A172 (cell line): ENCODE data around the gene SUN5. TPM values are rescaled to one million over a fixed set of nuclear protein-coding genes. Genes with fewer than 3 reads are reported as not detected.

Source experiments
- DNase-seq: peaks from one replicate; pipeline ENCODE4 v3.0.0-alpha.2; 2015; ENCODE audit warnings: low spot score
- total RNA-seq: library from RNA; depleted of rRNA; stranded (reverse); fragments of >200 nt; shearing (Covaris generic); gene quantifications from 2 replicates; pipeline ENCODE4 v1.2.3, GENCODE V29; 2014

Gene SUN5
- total RNA-seq, 1 experiment from 2014 or later: not detected

- no peak for DNase-seq
These were observed 22.8 kb upstream of the SUN5 start for GRCh38 chr20:33026779-33027759.

DNA sequence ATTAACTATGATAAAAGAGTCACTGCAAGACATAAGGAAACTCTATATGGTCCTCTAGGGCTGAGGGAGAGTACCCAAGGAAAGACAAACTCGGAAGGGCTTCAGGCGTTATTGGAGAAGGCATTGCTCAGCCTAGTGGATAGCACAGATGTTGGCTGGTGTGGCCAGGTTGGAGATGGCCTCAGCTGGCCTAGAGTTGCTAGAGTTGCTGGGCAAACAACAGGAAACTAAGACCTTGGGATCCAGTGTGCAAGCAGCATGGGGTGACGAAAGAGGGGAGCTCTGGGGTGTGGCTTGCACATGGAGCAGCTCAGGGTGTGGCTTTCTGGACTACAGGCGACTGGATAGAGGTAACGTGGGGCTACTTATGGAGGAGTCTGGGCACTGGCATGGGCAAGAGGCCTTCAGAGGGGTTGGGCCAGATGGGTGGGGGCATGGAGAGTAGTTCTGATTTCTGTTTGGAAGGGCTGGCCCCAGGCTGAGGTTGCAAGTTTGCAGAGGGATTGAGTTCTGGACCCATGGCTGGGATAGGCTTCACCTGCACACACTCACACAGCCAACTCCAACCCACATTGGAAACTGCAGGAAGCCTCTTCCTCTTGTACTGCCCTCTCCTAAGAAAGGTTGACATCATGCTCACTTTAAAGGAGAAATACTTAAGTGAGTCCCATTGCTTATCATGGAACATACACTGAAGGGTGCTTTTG, 22.0 kb upstream of the SUN5 start:
- no peak for DNase-seq

DNA sequence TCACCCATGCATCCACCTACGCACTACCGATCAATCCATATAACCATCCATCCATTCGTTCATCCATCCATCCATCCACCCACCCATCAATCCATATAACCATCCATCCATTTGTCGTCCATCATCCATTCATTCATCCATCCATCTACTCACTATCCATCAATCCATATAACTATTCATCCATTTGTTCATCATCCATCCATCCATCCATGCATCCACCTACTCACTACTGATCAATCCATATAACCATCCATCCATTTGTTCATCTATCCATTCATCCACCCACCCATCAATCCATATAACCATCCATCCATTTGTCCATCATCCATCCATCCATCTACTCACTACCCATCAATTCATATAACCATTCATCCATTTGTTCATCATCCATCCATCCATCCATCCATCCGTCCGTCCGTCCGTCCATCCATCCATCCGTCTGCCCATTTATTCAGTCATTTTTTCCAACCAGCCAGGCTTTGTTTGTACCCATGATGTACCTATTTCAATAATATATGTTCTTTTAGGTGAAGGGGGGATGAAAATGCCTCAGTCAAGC, 21.2 kb upstream of the SUN5 start:
- DNase-seq: no peak

DNA sequence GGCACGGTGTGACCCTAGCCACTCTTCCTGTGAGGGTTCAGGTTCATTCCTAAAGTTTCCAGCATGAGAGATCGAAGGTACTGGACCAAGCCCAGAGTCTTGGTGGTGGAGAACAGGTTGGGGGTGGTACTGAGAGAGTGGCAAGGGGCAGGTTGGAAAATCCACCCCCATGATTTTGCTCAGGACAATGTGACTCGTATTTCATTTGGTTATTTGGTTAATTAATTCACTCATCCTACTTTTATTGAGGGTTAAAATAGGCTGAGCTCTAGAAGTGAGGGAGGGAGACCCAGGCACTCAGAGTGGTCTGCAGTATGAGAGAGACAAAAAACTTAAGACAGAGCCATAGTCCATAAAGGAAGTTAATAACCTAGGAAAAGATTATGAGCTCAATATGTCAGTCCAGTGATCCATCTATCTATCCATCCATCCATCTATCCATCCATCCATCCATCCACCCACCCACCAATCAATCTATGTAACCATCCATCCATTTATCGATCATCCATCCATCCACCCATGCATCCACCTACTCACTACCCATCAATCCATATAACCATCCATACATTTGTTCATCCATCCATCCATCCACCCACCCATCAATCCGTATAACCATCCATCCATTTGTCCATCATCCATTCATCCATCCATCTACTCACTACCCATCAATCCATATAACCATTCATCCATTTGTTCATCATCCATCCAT, 20.5 kb upstream of the SUN5 start:
- DNase-seq: no peak

GRCh38 chr20:33024243-33024560, 20.0 kb upstream of the SUN5 start:
- no peak for DNase-seq

DNA sequence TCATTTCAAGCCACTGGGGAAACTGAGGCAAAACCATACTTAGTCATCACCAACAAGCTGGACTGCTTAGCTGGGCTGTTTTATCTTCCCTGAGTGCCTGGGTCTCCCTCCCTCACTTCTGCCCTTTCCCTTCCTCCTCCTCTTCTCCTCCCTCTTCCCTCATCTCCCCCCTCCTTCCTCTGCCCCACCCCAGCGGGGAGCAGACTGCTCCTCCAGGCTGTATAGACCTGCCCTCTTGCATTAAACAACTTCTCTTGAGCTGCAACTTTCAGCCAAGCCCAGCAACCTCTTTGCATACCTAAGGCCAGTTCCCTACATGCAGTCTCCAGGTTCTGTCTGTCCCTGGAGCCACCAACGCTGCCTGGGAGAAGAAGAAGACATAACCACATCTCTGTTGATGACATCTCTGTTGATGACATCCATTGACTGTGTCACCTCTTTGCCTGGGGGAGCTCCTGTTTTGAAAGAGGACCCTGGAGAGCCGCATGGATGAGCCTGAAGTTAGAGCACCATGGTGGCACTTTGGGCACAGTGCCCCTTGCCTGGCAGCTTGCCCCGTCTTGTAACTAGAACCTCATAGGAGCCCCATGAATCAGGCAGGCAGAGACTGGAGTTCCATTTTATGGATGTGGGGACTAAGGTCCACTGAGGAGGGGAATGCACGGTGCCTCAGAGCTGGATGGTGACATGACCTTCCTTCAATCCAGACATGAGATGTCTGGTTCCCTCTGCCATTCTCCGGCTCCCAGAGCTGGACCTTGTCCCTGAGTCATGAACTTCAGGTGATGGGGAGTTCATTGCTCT, 19.4 kb upstream of the SUN5 start:
- DNase-seq: no peak

- DNase-seq: no peak
These were observed 18.6 kb upstream of the SUN5 start for GRCh38 chr20:33022694-33023438.

GRCh38 chr20:33022289-33022688, 18.1 kb upstream of the SUN5 start:
- no peak for DNase-seq

- no peak for DNase-seq
These were observed 17.6 kb upstream of the SUN5 start for GRCh38 chr20:33021879-33022278.

DNA sequence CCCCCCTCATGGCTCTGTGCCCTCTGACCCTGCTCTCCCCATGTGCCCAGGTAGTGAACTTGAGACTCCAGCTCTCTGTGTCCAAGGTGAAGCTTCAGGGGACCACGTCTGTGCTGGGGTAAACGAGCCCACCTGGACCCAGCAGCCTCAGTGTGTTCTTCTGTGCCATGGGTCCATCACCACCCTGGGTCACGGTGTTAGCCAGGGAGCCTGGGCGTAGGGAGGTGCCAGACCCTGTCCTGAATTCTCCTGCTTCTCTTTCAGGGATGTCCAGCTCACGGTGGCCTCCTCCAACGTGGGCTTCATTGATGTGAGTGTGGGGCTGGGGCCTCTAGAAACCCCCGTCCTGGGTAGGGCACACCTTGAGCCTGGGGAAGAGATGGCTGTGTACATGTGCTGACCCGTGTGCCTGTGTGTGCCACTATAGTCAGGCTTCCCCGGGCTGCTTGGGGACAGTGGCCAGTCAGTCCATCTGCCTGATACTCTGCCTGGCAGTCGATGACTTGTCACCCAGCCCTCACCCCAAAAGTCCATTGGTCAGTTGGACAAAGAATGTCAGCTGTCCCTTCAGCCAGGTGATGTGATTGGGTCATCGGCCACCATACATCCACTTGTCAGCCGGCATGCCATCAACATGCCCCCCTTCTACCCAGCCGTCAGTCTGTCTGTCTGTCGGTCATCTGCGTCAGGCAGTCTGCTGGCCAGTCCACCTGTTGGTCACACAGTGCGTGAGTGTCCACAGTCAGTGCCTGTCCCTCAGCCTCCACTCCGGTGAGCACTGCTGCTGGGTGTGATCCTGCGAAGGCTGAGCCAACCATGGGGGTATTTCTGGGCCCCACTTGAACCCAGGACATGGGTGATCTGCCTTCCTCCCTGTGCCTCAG, 16.3 kb upstream of the SUN5 start:
- DNase-seq: no peak

DNA sequence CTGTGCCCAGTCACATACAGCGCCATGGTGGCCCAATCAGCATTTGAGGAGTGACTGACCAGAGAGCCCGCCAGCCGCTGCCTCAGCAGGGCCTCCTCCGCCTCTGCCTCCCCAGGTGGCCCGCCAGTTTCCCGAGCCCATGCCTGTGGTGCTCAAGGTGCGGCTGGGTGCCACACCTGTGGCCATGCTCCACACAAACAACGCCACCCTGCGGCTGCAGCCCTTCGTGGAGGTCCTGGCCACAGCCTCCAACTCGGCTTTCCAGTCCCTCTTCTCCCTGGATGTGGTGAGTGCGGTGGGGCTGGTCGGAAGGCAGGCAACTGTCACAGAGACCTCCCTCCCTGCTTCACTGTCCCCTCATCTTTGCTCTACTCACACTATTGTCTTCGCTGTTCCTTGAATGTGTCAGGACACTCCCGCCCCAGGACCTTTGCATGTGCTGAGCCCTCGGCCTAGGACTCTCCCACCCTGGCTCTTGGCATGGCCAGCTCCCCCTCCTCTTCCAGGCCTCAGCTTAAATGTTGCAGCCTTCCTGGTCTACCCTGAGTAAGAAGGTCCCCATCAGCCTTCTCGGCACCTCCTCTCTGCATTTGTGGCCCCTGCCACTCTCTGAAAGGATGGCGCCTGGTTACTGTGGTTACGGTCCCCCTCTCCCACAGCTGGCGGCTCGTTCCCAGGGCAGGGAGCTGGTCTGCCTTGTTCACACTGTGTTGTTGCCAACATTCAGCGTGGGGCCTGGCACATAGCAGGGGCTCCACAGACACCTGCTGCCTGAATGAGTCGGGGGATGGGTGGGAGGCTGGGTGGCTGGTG, 15.4 kb upstream of the SUN5 start:
- DNase-seq: no peak

GRCh38 chr20:33018169-33018931, 14.1 kb upstream of the SUN5 start:
- no peak for DNase-seq

- no peak for DNase-seq
These were observed 13.3 kb upstream of the SUN5 start for GRCh38 chr20:33017542-33017941.

- DNase-seq: no peak
These were observed 12.4 kb upstream of the SUN5 start for GRCh38 chr20:33016581-33017109.

DNA sequence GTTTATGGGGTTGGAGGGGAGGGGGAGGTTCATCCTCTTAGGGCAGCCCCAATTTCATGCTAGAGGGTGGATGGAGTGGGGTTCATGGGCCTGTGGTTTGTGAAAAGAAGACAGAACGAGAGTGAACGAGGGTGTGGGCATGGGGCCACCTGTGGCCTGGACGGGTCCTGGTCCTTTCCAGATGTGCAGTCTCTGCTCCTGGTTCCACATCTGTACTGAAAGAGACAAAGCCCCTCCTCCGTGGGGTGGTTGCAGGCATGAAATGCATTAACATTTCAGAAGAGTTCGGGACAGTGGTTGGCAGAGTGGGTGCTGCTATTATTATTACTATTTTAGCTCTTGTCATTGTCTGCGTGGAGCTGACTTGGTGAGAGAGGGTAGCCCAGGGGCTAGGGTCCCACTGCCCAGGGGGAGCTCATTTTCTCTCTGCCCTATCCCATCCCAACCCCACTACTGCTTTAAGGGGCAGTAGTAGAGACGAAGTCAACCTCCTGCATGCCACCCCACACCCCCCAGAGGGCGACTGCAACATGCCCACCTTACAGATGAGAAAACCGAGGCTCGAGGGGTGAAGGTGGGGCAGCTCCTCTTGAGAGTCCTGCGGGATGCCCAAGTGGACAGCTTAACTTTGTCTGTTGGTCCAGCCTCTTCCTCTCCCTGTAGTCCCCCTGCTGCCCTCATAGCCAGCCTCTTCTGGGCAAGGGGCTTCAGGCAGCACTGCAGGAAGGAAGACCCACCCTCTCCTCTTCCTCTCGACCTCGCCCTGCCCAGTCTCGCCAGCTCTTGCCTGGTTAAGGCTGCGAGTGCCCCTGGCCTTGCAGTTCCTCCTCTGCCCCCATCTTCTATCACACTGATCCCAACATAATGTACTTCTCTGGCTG, 11.7 kb upstream of the SUN5 start:
- DNase-seq: no peak

DNA sequence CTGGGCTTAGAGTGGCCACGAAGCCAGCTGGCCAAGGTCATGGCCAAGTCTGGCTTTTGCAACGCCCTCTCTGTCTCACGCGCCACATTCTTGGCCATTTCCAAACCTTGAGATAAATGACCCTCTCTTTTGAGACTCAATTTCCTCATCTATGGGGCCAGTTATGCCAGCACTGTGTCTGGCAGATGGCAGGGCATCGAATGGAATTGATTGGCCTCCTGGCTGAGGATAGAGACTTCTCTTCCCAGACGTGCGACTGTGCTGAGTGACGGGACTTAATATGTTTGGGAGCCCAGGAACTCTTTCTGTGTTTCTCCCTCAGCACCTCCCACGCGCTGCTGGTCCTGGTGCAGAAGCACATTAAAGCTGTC, 10.9 kb upstream of the SUN5 start:
- DNase-seq: no peak
